Measurements from ENCODE around the gene TSSK6.

TSSK6 gene

DNA sequence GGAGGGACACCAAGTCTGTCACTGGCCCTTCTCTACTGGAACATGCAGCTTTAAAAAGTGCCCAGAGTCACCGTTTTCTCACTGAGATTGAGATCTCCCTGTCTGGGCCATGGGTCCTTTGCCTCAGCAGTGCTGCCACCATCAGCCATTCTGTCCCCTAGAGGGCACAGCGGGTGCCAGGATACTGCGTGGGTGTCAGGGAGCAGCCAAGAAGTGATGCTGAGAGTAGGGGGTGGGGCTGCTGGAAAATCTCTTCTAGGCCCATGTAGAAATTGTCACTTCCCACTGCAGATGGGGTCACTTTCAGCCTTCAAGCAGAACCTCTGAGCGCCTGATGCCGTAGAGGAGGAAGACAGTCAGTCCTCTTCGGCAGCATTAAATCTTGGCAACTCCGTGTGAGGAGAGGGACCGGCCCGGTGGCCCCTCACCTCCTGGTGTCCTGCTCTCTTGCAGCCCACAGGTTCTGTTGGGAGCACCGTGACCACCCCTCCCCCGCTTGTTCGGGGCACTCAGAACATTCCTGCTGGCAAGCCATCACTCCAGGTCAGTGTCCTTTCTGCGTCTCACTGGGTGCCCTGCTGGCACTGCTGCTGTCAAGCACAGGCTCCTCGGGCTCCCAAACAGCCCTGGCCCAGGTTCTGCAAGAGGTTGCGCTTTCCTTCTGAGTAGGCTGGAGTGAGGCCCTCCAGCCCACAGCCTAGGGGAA lies 21.4 kb downstream of the TSSK6 start:
- Histone ChIP-seq H3K4me3 (no peak overlapping the region), H4K20me1 (peaks cover 71 to 98% (median 93%) of the 10 kb centered on the region in 11 experiments), H3K9me3 (replicated peaks in 1 of 11) (no peaks in the 10 kb centered on the region), H3K4me2 (peak overlapping the region in 1 of 11 experiments; percentile 12; a peak in 1 of 22 replicates), H3K4me1 (peaks cover 13 to 35% (median 27%) of the 10 kb centered on the region in 10 experiments), H3K36me3 (peaks cover 78 to 85% (median 83%) of the 10 kb centered on the region in 11 experiments), H3K9ac (peak overlapping the region in 8 of 11 experiments; percentile 5 to 47 (median 30); a peak in 5 of 22 replicates), H3K27me3 (no peaks in the 10 kb centered on the region), H3K27ac (peak overlapping the region in 2 of 11 experiments; percentile 4 to 22; a peak in 4 of 22 replicates)
- TF ChIP-seq Cebpa-rat (IDR thresholded peaks at IDR 0.05), result no peak

GRCh38 chr19:19492026-19492610 lies 23.2 kb downstream of the TSSK6 start:
- no peaks in the 10 kb centered on the region for H3K9me3 ChIP-seq (replicated peaks in 1 of 11)
- no peaks in the 10 kb centered on the region for H3K27me3 ChIP-seq
- peaks cover 30 to 52% (median 45%) of the 10 kb centered on the region in 10 experiments for H3K4me1 ChIP-seq
- peaks cover 66 to 98% (median 88%) of the 10 kb centered on the region in 11 experiments; a peak in 21 of 22 replicates for H4K20me1 ChIP-seq
- H3K27ac ChIP-seq, result peak overlapping the region in 2 of 11 experiments; percentile 3 to 6; a peak in 2 of 22 replicates
- no peak overlapping the region for H3K4me3 ChIP-seq
- TF ChIP-seq Cebpa-rat (IDR thresholded peaks at IDR 0.05), result no peak
- no peak overlapping the region for H3K4me2 ChIP-seq
- H3K36me3 ChIP-seq, result peaks cover 59 to 76% (median 65%) of the 10 kb centered on the region in 11 experiments
- H3K9ac ChIP-seq, result peak overlapping the region in 3 of 11 experiments; percentile 15 to 31 (median 19); a peak in 2 of 22 replicates

- TF ChIP-seq Cebpa-rat (IDR thresholded peaks at IDR 0.05), result no peak
- H3K4me3 ChIP-seq, result no peak overlapping the region
- H3K27me3 ChIP-seq, result no peaks in the 10 kb centered on the region
- no peak overlapping the region for H3K4me2 ChIP-seq
- H3K27ac ChIP-seq, result peak overlapping the region in 4 of 11 experiments; percentile 3 to 18 (median 12); a peak in 4 of 22 replicates
- H4K20me1 ChIP-seq, result peaks cover 68 to 98% (median 88%) of the 10 kb centered on the region in 11 experiments; a peak in 21 of 22 replicates
- H3K36me3 ChIP-seq, result peaks cover 56 to 76% (median 65%) of the 10 kb centered on the region in 11 experiments
- H3K9ac ChIP-seq, result peak overlapping the region in 5 of 11 experiments; percentile 0 to 35 (median 17); a peak in 3 of 22 replicates
- H3K4me1 ChIP-seq, result peaks cover 37 to 59% (median 52%) of the 10 kb centered on the region in 10 experiments
- no peaks in the 10 kb centered on the region for H3K9me3 ChIP-seq (replicated peaks in 1 of 11)
These were observed 23.9 kb downstream of the TSSK6 start for GRCh38 chr19:19491321-19492025.

GRCh38 chr19:19490214-19490968 lies 25.0 kb downstream of the TSSK6 start:
- H3K4me3 ChIP-seq, result no peak overlapping the region
- H3K27ac ChIP-seq, result peak overlapping the region; percentile 63 to 89 (median 81); a peak in 21 of 22 replicates
- peaks cover 53 to 72% (median 62%) of the 10 kb centered on the region in 11 experiments for H3K36me3 ChIP-seq

DNA sequence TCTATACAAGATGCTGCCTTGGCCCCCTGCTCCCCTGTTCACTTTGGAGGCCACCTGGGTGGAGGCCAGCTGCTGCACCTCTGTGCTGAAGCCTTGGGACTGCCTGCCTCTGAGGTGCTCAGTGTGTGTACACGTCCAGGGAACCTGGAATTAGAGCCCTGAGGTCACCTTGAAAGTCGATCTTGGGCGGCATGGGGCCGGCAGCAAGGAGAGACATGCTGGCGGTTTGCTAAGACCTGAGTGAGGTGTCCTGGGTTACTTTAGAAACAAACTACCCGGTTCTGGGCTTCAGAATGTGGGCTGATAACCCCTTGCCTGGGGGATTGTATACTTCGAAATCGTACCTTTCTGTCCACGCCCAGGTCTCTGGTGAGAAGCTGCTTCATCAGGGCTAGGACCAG lies 25.5 kb downstream of the TSSK6 start:
- Histone ChIP-seq H3K9ac (peak overlapping the region; percentile 46 to 75 (median 66); a peak in 18 of 22 replicates), H3K27me3 (no peaks in the 10 kb centered on the region), H3K27ac (peak overlapping the region; percentile 63 to 89 (median 81); a peak in 21 of 22 replicates), H3K4me3 (no peak overlapping the region), H3K4me1 (peaks cover 54 to 72% (median 67%) of the 10 kb centered on the region in 10 experiments), H3K36me3 (peaks cover 48 to 67% (median 56%) of the 10 kb centered on the region in 11 experiments), H3K9me3 (replicated peaks in 1 of 11) (no peaks in the 10 kb centered on the region), H3K4me2 (peak overlapping the region; percentile 68 to 93 (median 79)), H4K20me1 (peaks cover 78 to 98% (median 91%) of the 10 kb centered on the region in 11 experiments; a peak in 21 of 22 replicates)
- TF ChIP-seq Cebpa-rat (IDR thresholded peaks at IDR 0.05), result no peak

More at GRCh38 chr19:19490214-19490968, 25.0 kb downstream of the TSSK6 start:
- H3K9ac ChIP-seq, result peak overlapping the region; percentile 46 to 75 (median 66); a peak in 17 of 22 replicates
- no peaks in the 10 kb centered on the region for H3K27me3 ChIP-seq
- H3K4me1 ChIP-seq, result peaks cover 48 to 70% (median 62%) of the 10 kb centered on the region in 10 experiments
- H4K20me1 ChIP-seq, result peaks cover 73 to 98% (median 89%) of the 10 kb centered on the region in 11 experiments; a peak in 21 of 22 replicates
- TF ChIP-seq Cebpa-rat (IDR thresholded peaks at IDR 0.05), result no peak
- peak overlapping the region; percentile 68 to 93 (median 79) for H3K4me2 ChIP-seq
- no peaks in the 10 kb centered on the region for H3K9me3 ChIP-seq (replicated peaks in 1 of 11)

- peaks cover 73 to 98% (median 91%) of the 10 kb centered on the region in 11 experiments; a peak in 21 of 22 replicates for H4K20me1 ChIP-seq
- H3K9me3 ChIP-seq (replicated peaks in 1 of 11), result no peaks in the 10 kb centered on the region
- peaks cover 61 to 73% (median 70%) of the 10 kb centered on the region in 10 experiments for H3K4me1 ChIP-seq
- H3K36me3 ChIP-seq, result peaks cover 41 to 60% (median 50%) of the 10 kb centered on the region in 11 experiments
- H3K9ac ChIP-seq, result peak overlapping the region; percentile 56 to 75 (median 67)
- no peak overlapping the region; a peak in 1 of 20 replicates for H3K4me3 ChIP-seq
- H3K27me3 ChIP-seq, result no peaks in the 10 kb centered on the region
- no peak for TF ChIP-seq Cebpa-rat (IDR thresholded peaks at IDR 0.05)
- peak overlapping the region; percentile 68 to 93 (median 79) for H3K4me2 ChIP-seq
- peak overlapping the region; percentile 63 to 89 (median 81) for H3K27ac ChIP-seq
These were observed 26.3 kb downstream of the TSSK6 start for GRCh38 chr19:19488875-19489690.

Data from BLaER1 treated with 17β-estradiol and CSF1 and Interleukin-3, amounts not matched to agents 10 nM and 100 nM (cell line).